Stimulated activated CD4-positive, alpha-beta T cell treated with anti-CD3 and anti-CD28 coated beads, TNF-alpha, amount 100 ng/mL, for 4 hours (primary cell): ENCODE results near the gene ZNF311.
"Not testable (repeated sequence)": the region's sequence is repeated elsewhere in the genome, so short reads cannot be mapped to it uniquely, and the experiment has no call there.

ENCODE experiments used
- DNase-seq, 3 experiments: peaks; one replicate each; pipeline ENCODE4 v3.0.0-alpha.2; 2020; ENCODE audit warnings: low read depth in 3 of 3

The ZNF311 gene

DNA sequence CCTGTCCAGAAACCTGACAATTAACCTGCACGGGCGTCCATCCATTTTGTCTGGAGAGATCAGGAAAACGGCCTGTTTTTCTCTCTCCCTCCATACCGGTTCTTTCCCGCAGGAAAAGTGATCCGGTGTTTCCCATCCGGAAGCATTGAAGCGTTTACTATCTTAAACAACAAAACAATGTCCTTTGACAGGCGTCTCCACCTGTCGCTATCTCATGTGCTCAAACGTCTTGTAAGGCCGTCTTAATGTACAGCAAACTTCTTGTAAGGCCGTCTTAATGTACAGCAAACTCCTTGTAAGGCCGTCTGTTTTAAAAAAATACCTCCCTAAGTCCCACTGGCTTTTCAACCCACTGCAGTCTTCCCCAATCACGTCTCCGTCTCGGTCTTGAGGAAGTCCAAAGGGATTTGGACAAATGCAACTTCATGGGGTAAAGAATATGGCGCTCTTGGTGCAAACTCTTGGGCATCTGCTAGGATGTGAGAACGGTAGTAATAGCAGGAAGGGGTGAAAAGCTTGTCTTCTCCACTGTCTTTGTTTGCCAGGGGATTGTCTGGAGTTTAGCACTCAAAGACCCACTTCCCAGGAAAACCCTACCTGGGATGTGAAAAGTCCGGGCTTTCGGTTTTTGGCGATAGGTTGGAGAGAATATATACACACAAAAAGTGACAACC is 51.4 kb downstream of the ZNF311 start:
- no peak for DNase-seq

DNA sequence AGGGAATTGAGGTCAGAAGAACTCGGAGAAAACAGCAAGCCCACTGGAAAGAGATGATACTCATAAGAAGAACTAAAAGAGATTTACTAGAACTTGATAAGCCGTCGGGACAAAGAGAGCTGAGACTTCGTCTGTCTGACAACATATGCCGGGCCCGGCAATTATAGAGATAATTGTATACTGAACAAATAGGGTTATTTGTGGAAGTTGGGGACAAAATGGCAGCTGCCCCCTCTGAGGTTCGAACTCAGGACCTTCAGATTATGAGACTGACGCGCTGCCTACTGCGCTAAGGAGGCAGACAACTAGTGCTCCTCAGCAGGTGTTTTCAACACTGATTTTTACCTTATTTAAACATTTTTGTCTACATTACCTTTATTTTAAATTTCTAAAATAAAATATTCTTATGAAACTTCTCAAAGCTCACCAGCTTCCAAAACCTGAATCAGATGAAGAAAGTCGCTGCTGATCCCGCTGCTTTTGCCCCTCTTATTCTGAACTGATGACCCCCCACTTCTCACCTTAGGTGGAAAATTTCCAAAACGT is 52.0 kb downstream of the ZNF311 start:
- peak; percentile 38 to 49 (median 40) for DNase-seq

- not testable (repeated sequence) for DNase-seq
Observed at GRCh38 chr6:28949656-28950195, 55.4 kb downstream of the ZNF311 start.

GRCh38 chr6:28948782-28949486 is 56.2 kb downstream of the ZNF311 start:
- no peak for DNase-seq

DNA sequence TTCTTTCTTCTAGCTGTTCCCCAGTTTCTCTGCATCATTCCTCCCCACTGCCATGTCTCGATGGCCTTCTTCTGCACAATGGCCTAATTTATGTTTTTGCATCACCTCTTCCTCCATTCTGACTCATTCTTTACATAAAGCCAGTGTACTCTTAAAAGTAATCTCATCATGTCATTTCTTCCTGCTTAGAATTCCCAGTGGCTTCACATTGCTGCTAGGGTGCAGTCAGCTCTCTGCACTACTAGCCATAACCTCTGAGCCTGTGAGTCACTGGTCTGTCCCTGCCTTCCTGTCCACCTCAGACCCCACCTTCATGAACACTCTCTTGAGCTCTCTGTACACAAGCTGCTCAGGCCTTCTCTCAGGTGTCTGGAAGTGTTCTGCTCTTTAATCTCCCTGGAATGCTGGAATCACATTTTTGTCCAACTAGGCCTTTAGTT is 57.3 kb downstream of the ZNF311 start:
- DNase-seq, result no peak

- DNase-seq, result no peak
Observed at GRCh38 chr6:28947067-28947765, 57.9 kb downstream of the ZNF311 start.

GRCh38 chr6:28945349-28945748 is 59.8 kb downstream of the ZNF311 start:
- DNase-seq, result no peak
